CD4-positive, alpha-beta T cell treated with Interleukin-4 for 1 hour (primary cell): Measurements from ENCODE around the gene STXBP5L.
"Not testable (repeated sequence)": the region's sequence is repeated elsewhere in the genome, so short reads cannot be mapped to it uniquely, and the experiment has no call there.

Source experiments
- DNase-seq, 2 donors: peaks; one replicate each; pipeline ENCODE4 v3.0.0-alpha.2; 2020 to 2022

Gene STXBP5L

DNA sequence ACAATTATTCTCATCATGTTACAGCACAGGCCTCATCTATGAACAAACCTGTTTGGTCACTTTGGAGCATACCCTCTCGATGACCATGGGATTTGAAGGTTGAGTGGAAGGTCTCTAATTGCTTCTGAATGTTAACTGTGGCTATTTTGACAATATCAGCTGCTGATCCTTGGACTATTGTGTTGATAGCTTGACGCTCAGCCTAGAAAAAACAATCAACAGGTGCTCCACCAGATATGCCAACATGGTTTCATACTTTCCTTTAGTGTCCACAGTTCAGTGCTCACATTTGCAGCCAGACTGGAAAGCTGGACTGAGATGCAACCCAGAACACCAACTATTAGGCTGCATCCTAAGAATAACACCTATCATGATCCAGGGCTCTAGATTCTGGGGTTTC is 528.1 kb downstream of the STXBP5L start:
- DNase-seq: no peak

DNA sequence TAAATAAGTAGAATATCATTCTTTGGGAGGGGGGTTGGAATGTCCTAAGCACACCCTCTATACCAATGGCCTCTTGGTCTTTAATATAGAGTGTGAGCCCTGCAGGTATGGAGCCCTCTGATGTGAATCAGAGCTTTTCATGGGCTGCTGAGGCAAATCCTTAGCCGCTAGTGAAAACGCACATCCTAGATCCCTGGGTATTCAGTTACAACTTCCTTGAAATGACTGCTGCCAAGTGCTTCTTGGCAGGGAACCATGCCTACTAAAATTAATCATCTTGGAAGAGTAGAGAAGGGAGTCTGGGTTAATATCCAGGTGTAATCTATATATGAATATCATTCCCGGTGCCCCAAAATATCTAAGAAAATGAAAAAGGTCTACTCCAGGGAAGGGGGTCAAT is 528.6 kb downstream of the STXBP5L start:
- DNase-seq: no peak

DNA sequence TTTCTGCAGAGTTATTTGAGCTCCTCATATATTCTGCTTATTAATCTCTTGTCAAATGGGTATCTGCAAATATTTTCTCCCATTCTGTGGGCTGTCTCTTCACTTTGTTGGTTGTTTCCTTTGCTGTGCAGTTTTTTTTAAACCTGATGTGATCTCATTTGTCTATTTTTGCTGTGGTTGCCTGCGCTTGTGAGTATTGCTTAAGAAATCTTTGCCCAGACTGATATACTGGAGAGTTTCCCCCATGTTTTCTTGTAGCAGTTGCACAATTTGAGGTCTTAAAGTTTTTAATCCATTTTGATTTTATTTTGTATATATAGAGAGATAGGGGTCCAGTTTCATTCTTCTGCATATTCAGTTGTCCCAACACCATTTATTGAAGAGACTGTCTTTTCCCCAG is 535.5 kb downstream of the STXBP5L start:
- DNase-seq: no peak

DNA sequence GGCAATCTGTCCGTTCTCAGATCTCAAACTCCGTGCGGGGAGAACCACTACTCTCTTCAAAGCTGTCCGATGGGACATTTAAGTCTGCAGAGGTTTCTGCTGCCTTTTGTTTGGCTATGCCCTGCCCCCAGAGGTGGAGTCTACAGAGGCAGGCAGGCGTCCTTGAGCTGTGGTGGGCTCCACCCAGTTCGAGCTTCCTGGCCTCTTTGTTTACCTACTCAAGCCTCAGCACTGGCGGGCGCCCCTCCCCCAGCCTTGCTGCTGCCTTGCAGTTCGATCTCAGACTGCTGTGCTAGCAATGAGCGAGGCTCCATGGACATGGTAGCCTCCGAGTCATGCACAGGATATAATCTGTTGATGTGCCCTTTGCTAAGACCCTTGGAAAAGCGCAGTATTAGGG is 543.7 kb downstream of the STXBP5L start:
- not testable (repeated sequence) for DNase-seq

DNA sequence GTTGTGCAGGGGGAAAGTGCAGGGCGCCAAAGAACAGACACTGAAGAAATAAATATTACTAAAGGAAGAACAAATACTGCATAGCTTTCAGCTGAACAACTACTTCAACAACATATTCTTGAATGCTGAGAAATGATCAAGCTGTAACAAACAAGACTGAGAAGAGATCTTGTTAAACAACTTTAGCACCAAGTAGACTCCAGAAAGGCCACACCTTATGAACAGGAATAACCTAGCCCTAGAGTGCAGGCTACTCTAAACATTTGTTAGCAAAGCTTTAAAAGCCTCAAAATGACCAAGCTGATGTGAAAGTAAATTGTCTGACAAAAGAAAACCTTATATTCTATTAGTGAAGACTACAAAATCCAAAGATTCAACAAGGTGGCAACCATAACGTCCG is 554.6 kb downstream of the STXBP5L start:
- DNase-seq: no peak

DNA sequence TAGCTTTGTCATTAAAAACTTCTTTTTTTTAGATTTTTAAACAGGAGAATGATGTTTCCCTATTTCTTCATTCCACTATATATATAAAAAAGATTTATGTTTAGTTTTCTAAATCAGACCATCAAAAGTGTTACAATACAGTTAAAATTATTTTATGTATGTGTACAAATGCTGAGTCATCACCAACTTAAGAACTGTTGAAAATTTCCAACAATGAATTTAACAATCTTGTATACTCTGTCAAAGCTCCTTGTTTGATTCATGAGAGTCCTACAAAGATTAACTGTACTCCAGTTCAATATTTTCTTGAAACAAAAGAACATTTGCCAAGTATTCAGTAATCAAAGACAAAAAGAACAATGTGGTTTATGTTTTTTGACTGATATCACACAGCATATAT is 555.7 kb downstream of the STXBP5L start:
- no peak for DNase-seq

DNA sequence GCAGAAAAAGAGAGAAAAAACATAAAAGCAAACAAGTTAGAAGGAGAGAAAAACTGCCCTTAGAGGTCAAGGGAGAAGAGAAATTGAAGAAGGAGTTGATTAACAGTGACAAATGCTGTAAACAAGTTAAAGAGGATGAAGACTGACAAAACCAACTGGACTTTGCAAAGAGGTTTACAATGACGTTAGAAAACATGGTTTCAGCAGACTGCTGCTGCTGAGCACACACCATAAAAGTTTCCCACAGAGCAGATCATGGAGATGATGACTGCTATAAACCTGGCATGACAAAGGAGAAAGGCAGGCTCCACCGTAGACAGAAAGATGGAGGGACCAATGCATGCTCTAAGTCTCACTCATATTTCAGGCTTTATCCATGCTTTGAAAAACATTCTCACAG is 559.1 kb downstream of the STXBP5L start:
- no peak for DNase-seq

DNA sequence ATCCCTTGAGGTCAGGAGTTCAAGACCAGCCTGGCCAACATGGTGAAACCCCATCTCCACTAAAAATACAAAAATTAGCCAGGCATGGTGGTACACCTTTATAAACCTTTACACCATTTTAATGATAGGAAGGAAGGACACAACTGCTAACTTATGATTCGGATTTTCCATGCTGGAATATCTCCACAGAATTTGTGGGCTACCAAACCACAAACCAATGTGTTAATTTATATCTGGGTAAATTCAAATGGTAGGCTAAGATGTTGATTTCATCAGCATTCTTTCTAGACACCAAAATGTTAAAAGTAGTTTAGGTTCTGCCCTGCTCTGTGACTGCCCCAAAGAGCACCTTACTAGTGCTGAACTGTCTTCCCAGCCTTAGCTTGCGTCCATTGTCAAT is 565.0 kb downstream of the STXBP5L start:
- no peak for DNase-seq
